Effector memory CD8-positive, alpha-beta T cell (primary cell): ENCODE results near the gene APOL6.

Experiments
- ATAC-seq: fragments of 150-1000 bp; cut with Tn5 transposase; replicated peaks from 2 replicates; pipeline ENCODE4 v1.10.0; 2021; ENCODE audit warnings: mild to moderate bottlenecking, moderate library complexity
- DNase-seq, 3 experiments: peaks; one replicate each; pipeline ENCODE4 v3.0.0; 2021
- H3K27ac Mint-ChIP-seq, 2 donors: one replicate each; pipeline ENCODE4 v1.8.0; 2022; ENCODE audit warnings: mild to moderate bottlenecking in 2 of 2, mixed read lengths in 2 of 2, moderate library complexity in 2 of 2
- H3K27me3 Mint-ChIP-seq, 2 donors: one replicate each; pipeline ENCODE4 v1.8.0; 2022; ENCODE audit warnings: mixed read lengths in 2 of 2
- H3K36me3 Mint-ChIP-seq: one replicate; pipeline ENCODE4 v1.8.0; 2022; ENCODE audit warnings: mild to moderate bottlenecking, moderate library complexity, mixed read lengths; ENCODE audit not compliant: insufficient read depth
- H3K4me1 Mint-ChIP-seq, 2 donors: one replicate each; pipeline ENCODE4 v1.8.0; 2022; ENCODE audit warnings: low read depth in 2 of 2, mixed read lengths in 2 of 2
- H3K4me3 Mint-ChIP-seq, 2 donors: one replicate each; pipeline ENCODE4 v1.8.0; 2022; ENCODE audit warnings: mild to moderate bottlenecking in 2 of 2, mixed read lengths in 2 of 2, moderate library complexity in 2 of 2
- H3K9me3 Mint-ChIP-seq, 2 donors: one replicate each; pipeline ENCODE4 v1.8.0; 2022; ENCODE audit warnings: mixed read lengths in 2 of 2
- total RNA-seq, 9 experiments: gene quantifications; one replicate each; lab custom pipeline; 2026; lab: John Stamatoyannopoulos, UW

APOL6 gene, protein sequence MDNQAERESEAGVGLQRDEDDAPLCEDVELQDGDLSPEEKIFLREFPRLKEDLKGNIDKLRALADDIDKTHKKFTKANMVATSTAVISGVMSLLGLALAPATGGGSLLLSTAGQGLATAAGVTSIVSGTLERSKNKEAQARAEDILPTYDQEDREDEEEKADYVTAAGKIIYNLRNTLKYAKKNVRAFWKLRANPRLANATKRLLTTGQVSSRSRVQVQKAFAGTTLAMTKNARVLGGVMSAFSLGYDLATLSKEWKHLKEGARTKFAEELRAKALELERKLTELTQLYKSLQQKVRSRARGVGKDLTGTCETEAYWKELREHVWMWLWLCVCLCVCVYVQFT
- 251 to 815 (median 428) reads per million in 9 experiments for total RNA-seq

- Mint-ChIP-seq H3K36me3 (peaks cover 24% of the 10 kb centered on the region), H3K27ac (peak within 1 kb of the TSS; percentile 99), H3K4me3 (peak within 1 kb of the TSS; percentile 95 to 98), H3K4me1 (peaks cover 27 to 37% of the 10 kb centered on the region in 2 donors), H3K9me3 (no peaks in the 10 kb centered on the region), H3K27me3 (no peaks in the 10 kb centered on the region)
- ATAC-seq (peak; percentile 80), DNase-seq (peak; percentile 44 to 71 (median 44))
Measured at GRCh38 chr22:35648066-35649025, at the start of gene APOL6. APOL6 (plus strand) TSS chr22:35648446; CDS start chr22:35656426, 7,980 bp downstream.

GRCh38 chr22:35599364-35599763, 48.9 kb upstream of the APOL6 start:
- no peak for DNase-seq
- H3K4me1 Mint-ChIP-seq, result no peaks in the 10 kb centered on the region

DNA sequence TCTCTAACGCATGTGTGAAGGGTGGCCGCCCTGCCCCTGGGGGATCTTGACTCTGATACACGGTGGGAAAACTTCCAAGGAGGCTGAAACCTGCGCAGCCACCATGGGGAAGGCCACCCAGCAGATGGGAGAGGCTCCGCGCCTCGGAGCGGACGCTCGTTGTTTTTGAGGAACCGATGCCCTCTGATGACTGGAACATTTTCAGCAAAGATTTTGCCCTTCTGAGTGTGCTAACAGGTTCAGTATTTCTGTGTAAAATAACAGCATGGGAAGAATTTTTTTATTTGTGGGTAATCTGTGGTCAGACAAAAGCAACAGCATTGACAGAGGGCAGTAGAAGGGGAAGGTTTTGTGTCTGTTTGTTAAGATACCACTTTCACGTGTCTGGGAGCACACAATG, 47.8 kb upstream of the APOL6 start:
- no peaks in the 10 kb centered on the region for H3K36me3 Mint-ChIP-seq
- peaks cover 4 to 7% of the 10 kb centered on the region in 2 donors for H3K27me3 Mint-ChIP-seq
- ATAC-seq (no peak), DNase-seq (no peak)
- H3K4me3 Mint-ChIP-seq, result no peak overlapping the region
- no peaks in the 10 kb centered on the region for H3K9me3 Mint-ChIP-seq
- H3K27ac Mint-ChIP-seq, result no peak overlapping the region
- H3K4me1 Mint-ChIP-seq, result no peaks in the 10 kb centered on the region

More at GRCh38 chr22:35599364-35599763, 48.9 kb upstream of the APOL6 start:
- Mint-ChIP-seq H3K27ac (no peak overlapping the region), H3K36me3 (no peaks in the 10 kb centered on the region), H3K27me3 (peaks cover 4 to 17% of the 10 kb centered on the region in 2 donors), H3K4me3 (no peak overlapping the region), H3K9me3 (no peaks in the 10 kb centered on the region)
- ATAC-seq, result no peak

DNA sequence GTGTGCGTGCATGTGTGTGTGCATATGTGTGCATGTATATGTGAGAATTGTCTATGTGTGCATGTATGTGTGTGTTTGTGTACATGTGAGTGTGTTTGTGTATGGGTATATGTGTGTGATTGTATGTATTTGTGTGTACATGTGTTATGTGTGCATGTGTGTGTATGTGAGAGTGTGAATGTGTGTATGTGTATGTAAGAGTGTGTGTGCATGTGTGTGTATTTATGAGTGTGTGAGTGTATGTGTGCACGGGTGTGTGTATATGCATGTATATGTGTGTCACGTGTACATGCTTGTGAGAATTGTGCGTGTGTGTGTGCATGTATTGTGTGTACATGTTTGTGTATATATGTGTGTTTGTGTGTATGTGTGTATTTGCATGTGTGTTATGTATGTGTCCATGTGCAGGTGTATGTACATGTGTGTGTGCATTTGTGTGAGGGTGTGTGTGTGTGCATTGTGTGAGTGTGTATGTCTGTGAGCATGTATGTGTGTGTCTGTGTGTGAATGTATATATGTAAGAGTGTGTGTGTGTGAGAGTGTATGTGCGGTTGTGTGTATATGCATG, 47.1 kb upstream of the APOL6 start:
- H3K9me3 Mint-ChIP-seq, result no peaks in the 10 kb centered on the region
- peaks cover 3 to 6% of the 10 kb centered on the region in 2 donors for H3K27me3 Mint-ChIP-seq
- no peaks in the 10 kb centered on the region for H3K4me1 Mint-ChIP-seq
- ATAC-seq (no peak), DNase-seq (no peak)
- H3K27ac Mint-ChIP-seq, result no peak overlapping the region
- no peak overlapping the region for H3K4me3 Mint-ChIP-seq
- no peaks in the 10 kb centered on the region for H3K36me3 Mint-ChIP-seq

DNA sequence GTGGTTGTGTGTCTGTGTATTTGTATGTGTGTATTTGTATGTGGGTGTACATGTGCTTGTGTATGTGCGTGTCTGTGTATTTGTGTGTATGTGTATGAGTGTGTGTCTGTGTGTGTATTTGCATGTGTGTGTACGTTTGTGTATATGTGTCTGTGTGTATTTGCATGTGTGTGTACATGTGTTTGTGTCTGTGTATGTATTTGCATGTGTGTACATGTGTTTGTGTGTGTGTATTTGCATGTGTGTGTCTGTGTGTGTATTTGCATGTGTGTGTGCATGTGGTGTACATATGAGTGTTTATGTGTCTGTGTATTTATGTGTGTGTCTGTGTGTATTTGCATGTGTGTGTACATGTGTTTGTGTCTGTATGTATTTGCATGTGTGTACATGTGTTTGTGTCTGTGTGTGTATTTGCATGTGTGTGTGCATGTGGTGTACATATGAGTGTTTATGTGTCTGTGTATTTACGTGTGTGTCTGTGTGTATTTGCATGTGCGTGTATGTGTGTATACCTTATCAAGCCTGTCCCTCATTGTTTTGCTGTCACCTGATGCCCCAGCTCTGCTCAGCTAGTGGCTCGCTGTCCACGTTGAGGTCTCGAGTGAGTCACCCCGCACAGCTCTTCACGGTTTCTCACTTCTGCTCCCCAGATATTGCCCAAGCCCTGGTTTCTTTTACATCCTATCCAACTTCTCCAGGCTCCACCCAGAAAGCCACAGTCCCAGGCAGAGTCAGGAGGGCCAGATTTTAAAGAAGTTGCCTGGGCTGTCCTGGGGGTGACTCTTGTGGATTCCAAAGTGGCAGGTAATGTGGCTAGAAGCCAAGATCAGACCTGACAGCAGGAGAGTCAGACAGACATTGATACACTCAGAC, 46.3 kb upstream of the APOL6 start:
- H3K9me3 Mint-ChIP-seq, result no peaks in the 10 kb centered on the region
- no peaks in the 10 kb centered on the region for H3K4me1 Mint-ChIP-seq
- H3K4me3 Mint-ChIP-seq, result no peak overlapping the region
- H3K27ac Mint-ChIP-seq, result no peak overlapping the region
- no peaks in the 10 kb centered on the region for H3K36me3 Mint-ChIP-seq
- ATAC-seq, result peak; percentile 35
- peaks cover 10 to 13% of the 10 kb centered on the region in 2 donors for H3K27me3 Mint-ChIP-seq
- DNase-seq, result no peak

DNA sequence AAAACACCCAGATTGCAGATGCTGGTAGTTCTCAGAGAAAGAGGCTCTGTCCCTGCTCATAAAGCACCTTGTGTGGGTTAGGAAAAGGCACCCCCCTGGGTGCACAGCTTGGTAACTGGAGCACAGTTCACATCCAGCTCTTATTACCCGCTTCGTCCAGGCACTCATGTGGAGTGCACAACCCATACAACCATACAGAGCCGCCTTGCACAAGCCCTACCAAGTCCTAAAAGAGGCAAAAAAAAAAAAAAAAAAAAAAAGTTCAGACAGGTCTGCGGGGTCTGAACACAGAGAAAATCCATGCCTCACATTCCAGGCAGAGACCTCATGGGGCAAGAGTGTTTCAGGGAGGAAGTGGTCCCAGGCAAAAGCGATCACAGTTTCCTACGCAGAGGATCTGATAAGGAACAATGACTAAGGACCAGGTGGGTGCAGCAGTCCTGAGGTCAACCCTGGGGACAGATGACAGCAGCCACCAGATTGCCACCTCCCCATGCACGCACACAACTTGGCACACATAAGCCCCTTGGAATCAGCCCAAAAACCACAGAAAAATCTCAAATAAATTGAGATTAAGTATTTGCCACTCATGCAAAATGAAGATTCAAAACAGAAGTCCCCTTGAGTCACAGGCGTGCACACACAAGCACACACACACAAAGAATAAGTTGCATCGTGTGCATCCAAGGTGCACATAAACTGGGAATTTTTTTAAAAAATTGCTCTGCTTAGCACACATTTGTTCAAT, 43.5 kb upstream of the APOL6 start:
- peaks cover 34 to 41% of the 10 kb centered on the region in 2 donors for H3K27me3 Mint-ChIP-seq
- no peaks in the 10 kb centered on the region for H3K9me3 Mint-ChIP-seq
- H3K36me3 Mint-ChIP-seq, result no peaks in the 10 kb centered on the region
- ATAC-seq (no peak), DNase-seq (no peak)
- H3K4me3 Mint-ChIP-seq, result no peak overlapping the region
- no peaks in the 10 kb centered on the region for H3K4me1 Mint-ChIP-seq
- H3K27ac Mint-ChIP-seq, result no peak overlapping the region

- H3K9me3 Mint-ChIP-seq, result no peaks in the 10 kb centered on the region
- H3K36me3 Mint-ChIP-seq, result no peaks in the 10 kb centered on the region
- H3K27ac Mint-ChIP-seq, result no peak overlapping the region
- H3K4me3 Mint-ChIP-seq, result no peak overlapping the region
- no peaks in the 10 kb centered on the region for H3K4me1 Mint-ChIP-seq
- ATAC-seq (no peak), DNase-seq (no peak)
- H3K27me3 Mint-ChIP-seq, result peaks cover 34 to 47% of the 10 kb centered on the region in 2 donors
Measured at GRCh38 chr22:35605369-35605680, 42.9 kb upstream of the APOL6 start.

- peaks cover 34 to 53% of the 10 kb centered on the region in 2 donors for H3K27me3 Mint-ChIP-seq
- no peaks in the 10 kb centered on the region for H3K4me1 Mint-ChIP-seq
- no peak overlapping the region for H3K4me3 Mint-ChIP-seq
- DNase-seq (no peak), ATAC-seq (no peak)
- peak overlapping the region in 1 of 2 donors; percentile 25 for H3K27ac Mint-ChIP-seq
- H3K9me3 Mint-ChIP-seq, result no peaks in the 10 kb centered on the region
- H3K36me3 Mint-ChIP-seq, result no peaks in the 10 kb centered on the region
Measured at GRCh38 chr22:35605851-35606481, 42.3 kb upstream of the APOL6 start.

- Mint-ChIP-seq H3K9me3 (no peaks in the 10 kb centered on the region), H3K27ac (peak overlapping the region in 1 of 2 donors; percentile 25), H3K36me3 (no peaks in the 10 kb centered on the region), H3K4me1 (peaks cover under 1 to 2% of the 10 kb centered on the region in 2 donors), H3K27me3 (peaks cover 34 to 62% of the 10 kb centered on the region in 2 donors), H3K4me3 (no peak overlapping the region)
- ATAC-seq (no peak), DNase-seq (no peak)
Measured at GRCh38 chr22:35606916-35607315, 41.3 kb upstream of the APOL6 start.

GRCh38 chr22:35608088-35608487, 40.2 kb upstream of the APOL6 start:
- H3K36me3 Mint-ChIP-seq, result no peaks in the 10 kb centered on the region
- peaks cover 3 to 6% of the 10 kb centered on the region in 2 donors for H3K4me1 Mint-ChIP-seq
- H3K9me3 Mint-ChIP-seq, result no peaks in the 10 kb centered on the region
- no peak overlapping the region for H3K27ac Mint-ChIP-seq
- no peak overlapping the region for H3K4me3 Mint-ChIP-seq
- no peak for DNase-seq
- ATAC-seq, result no peak
- peaks cover 34 to 65% of the 10 kb centered on the region in 2 donors for H3K27me3 Mint-ChIP-seq

DNA sequence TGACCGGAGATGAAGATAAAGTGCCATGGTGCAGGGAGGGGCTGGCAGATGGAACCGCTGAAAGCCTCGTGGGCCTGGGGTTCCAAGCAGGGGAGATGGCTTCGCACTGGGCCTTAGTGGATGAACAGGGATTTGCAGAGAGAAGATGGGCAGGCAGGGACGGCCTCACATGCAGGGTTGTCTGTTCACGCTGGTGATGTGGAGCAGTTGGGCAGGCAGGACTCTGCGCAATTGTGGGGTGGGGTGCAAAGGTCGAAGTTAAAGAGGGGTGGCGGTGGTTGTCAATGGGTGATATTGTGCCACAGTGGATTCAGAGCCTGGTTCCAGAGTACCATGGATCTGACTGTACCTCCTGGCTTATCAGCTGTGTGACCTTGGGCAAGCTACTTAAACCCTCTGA, 39.0 kb upstream of the APOL6 start:
- peaks cover 34 to 65% of the 10 kb centered on the region in 2 donors for H3K27me3 Mint-ChIP-seq
- DNase-seq (no peak), ATAC-seq (no peak)
- no peaks in the 10 kb centered on the region for H3K9me3 Mint-ChIP-seq
- no peaks in the 10 kb centered on the region for H3K36me3 Mint-ChIP-seq
- peaks cover 3 to 6% of the 10 kb centered on the region in 2 donors for H3K4me1 Mint-ChIP-seq
- H3K27ac Mint-ChIP-seq, result no peak overlapping the region
- no peak overlapping the region for H3K4me3 Mint-ChIP-seq

DNA sequence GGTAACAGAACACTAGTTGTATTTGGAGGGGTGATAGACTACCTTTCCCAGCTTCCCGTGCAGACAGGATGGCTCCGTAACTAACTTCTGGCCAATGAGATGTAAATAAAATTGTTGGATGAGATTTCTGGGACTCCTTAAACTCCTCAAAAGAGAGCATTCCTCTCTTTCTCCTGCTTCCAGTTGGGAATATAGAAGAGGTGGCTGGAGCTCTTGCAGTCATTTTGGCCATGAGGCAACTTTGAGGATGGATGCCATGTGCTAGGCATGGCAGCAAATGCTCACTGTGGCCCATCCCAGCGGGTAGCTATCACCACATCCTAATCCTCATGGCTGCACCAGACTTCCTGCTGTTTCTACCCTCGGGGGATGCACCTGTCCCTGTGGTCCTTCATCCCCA, 38.5 kb upstream of the APOL6 start:
- no peaks in the 10 kb centered on the region for H3K9me3 Mint-ChIP-seq
- H3K27me3 Mint-ChIP-seq, result peaks cover 34 to 65% of the 10 kb centered on the region in 2 donors
- peaks cover 3 to 6% of the 10 kb centered on the region in 2 donors for H3K4me1 Mint-ChIP-seq
- no peak overlapping the region for H3K27ac Mint-ChIP-seq
- ATAC-seq (no peak), DNase-seq (no peak)
- H3K36me3 Mint-ChIP-seq, result no peaks in the 10 kb centered on the region
- no peak overlapping the region for H3K4me3 Mint-ChIP-seq
